Measurements from ENCODE around the gene PPAN.

DNA sequence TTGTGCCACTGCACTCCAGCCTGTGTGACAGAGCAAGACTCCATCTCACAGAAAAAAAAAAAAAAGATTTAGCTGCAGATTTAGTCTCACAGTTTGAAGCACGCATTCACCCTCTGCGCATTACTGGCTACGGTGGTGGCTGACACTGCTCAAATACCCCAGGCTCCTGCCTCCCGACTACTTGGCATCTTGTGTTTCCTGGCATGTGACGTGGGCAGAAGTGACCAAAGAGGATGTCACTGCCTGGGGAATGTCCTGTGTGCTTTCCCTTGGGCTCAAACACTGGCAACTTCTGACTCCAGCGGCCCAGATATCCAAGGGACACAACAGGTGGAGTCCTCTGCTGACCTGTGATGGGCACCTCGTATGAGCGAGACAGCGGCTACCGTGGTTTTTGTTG is 38.2 kb downstream of the PPAN start:
- TF ChIP-seq, protein P1, sequence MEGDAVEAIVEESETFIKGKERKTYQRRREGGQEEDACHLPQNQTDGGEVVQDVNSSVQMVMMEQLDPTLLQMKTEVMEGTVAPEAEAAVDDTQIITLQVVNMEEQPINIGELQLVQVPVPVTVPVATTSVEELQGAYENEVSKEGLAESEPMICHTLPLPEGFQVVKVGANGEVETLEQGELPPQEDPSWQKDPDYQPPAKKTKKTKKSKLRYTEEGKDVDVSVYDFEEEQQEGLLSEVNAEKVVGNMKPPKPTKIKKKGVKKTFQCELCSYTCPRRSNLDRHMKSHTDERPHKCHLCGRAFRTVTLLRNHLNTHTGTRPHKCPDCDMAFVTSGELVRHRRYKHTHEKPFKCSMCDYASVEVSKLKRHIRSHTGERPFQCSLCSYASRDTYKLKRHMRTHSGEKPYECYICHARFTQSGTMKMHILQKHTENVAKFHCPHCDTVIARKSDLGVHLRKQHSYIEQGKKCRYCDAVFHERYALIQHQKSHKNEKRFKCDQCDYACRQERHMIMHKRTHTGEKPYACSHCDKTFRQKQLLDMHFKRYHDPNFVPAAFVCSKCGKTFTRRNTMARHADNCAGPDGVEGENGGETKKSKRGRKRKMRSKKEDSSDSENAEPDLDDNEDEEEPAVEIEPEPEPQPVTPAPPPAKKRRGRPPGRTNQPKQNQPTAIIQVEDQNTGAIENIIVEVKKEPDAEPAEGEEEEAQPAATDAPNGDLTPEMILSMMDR (IDR thresholded peaks at IDR 0.05) = no peak
- TF ChIP-seq POLR2A (IDR thresholded peaks at IDR 0.05) = no peak

Data from sigmoid colon (tissue), 3 donors.